HepG2 (cell line): Measurements from ENCODE around the gene FAM169A. TPM values are rescaled to one million over a fixed set of nuclear protein-coding genes. Genes with fewer than 3 reads are reported as not detected.
A peak's percentile ranks its signal among the peaks of the same experiment; 100 is the strongest.

ENCODE experiments used
- ATAC-seq: fragments of 200-7000 bp; cut with Tn5 transposase; 3 replicates; pipeline ENCODE4 v1.9.1; 2020; ENCODE audit warnings: mild to moderate bottlenecking, moderate library complexity
- BruUV-seq: library from RNA; stranded (reverse); fragments of 400-500 nt; replicated peaks from 2 replicates; lab custom pipeline; 2021; lab: Mats Ljungman, UMichigan
- CTCF ChIA-PET: fragments of 300-600 bp; formaldehyde crosslinking; extraction: SDS; loops from one replicate; lab custom pipeline; 2021; ENCODE audit warnings: low total read pairs, inconsistent platforms, low intra/inter-chr PET ratio; lab: Yijun Ruan, JAX
- POLR2A ChIA-PET: fragments of 350-600 bp; sonication (Branson Sonifier 250); formaldehyde crosslinking; loops from one replicate; lab custom pipeline; 2020; ENCODE audit warnings: antibody characterized with exemption, inconsistent platforms; lab: Yijun Ruan, JAX
- DNase-seq: peaks from one replicate; pipeline ENCODE4 v3.0.0-alpha.2; 2015; ENCODE audit warnings: low spot score
- FAIRE-seq: peaks from 3 replicates; lab custom pipeline; 2011; peaks lifted over from hg19 to GRCh38; lab: Jason Lieb, UNC
- H2AFZ ChIP-seq: one replicate; pipeline ENCODE4 v1.6.1; 2011; ENCODE audit warnings: low read length, inconsistent platforms
- H3K27ac ChIP-seq: fragments of 300-600 bp; 3 replicates; pipeline ENCODE4 v1.8.0; 2011; ENCODE audit warnings: mixed run types, mild to moderate bottlenecking, mixed read lengths, low read length, inconsistent platforms; ENCODE audit not compliant: insufficient read depth; ENCODE audit errors: extremely low read length
- H3K27me3 ChIP-seq, 2 experiments: fragments of 200-600 bp in 1 of 2; 2 replicates in 1 of 2; 3 replicates in 1 of 2; pipeline versions ENCODE4 v1.6.0 to v1.8.0; 2011; ENCODE audit warnings: low read length in 2 of 2, mild to moderate bottlenecking in 2 of 2, moderate library complexity in 2 of 2, inconsistent platforms in 1 of 2; ENCODE audit not compliant: insufficient read depth in 2 of 2, control insufficient read depth in 1 of 2
- H3K36me3 ChIP-seq, 2 experiments: fragments of 200-600 bp in 1 of 2; replicated peaks in 1 of 2; 2 replicates in 1 of 2; 3 replicates in 1 of 2; pipeline versions ENCODE4 v1.5.1 to v1.8.0; 2011; ENCODE audit warnings: low read length in 2 of 2, inconsistent platforms in 1 of 2; ENCODE audit not compliant: insufficient read depth in 2 of 2, control insufficient read depth in 1 of 2
- H3K4me1 ChIP-seq: 2 replicates; pipeline ENCODE4 v1.5.1; 2012; ENCODE audit warnings: low read length, inconsistent platforms; ENCODE audit not compliant: insufficient read depth
- H3K4me2 ChIP-seq: 2 replicates; pipeline ENCODE4 v1.6.0; 2011; ENCODE audit warnings: low read depth, low read length, inconsistent platforms
- H3K4me3 ChIP-seq, 3 experiments: fragments of 200-600 bp in 1 of 3; sonication (generic), shearing (Covaris generic) in 1 of 3; replicated peaks in 1 of 3; 2 replicates each; pipeline ENCODE4 v1.5.1; 2011 to 2016; ENCODE audit warnings: low read length in 3 of 3, inconsistent platforms in 2 of 3, low read depth in 2 of 3, mild to moderate bottlenecking in 2 of 3, control low read depth in 1 of 3, mixed read lengths in 1 of 3; ENCODE audit not compliant: insufficient read depth in 1 of 3
- H3K79me2 ChIP-seq: one replicate; pipeline ENCODE4 v1.6.1; 2011; ENCODE audit warnings: low read length, inconsistent platforms; ENCODE audit not compliant: insufficient read depth
- H3K9ac ChIP-seq: 2 replicates; pipeline ENCODE4 v1.6.0; 2011; ENCODE audit warnings: mild to moderate bottlenecking, low read depth, low read length, inconsistent platforms; ENCODE audit not compliant: insufficient read depth
- H3K9me3 ChIP-seq: 2 replicates; pipeline ENCODE4 v1.5.1; 2012; ENCODE audit warnings: mild to moderate bottlenecking, low read length
- H4K20me1 ChIP-seq: 2 replicates; pipeline ENCODE4 v1.6.0; 2011; ENCODE audit warnings: inconsistent platforms, mild to moderate bottlenecking, low read length, moderate library complexity; ENCODE audit not compliant: insufficient read depth
- ARNTL ChIP-seq: sonication (generic); formaldehyde crosslinking; IDR thresholded peaks from 2 replicates; pipeline ENCODE4 v1.4.0; 2020; ENCODE audit warnings: mild to moderate bottlenecking, missing genetic modification reagents
- ESRRA ChIP-seq: sonication (generic); formaldehyde crosslinking; IDR thresholded peaks from 2 replicates; pipeline ENCODE4 v1.5.1; 2020; ENCODE audit warnings: mild to moderate bottlenecking, low read depth, missing genetic modification reagents
- FOXA3 ChIP-seq: IDR thresholded peaks from 2 replicates; pipeline ENCODE4 v1.6.1; 2016; ENCODE audit warnings: missing genetic modification reagents, missing compliant biosample characterization
- MXI1 ChIP-seq: IDR thresholded peaks from 3 replicates; pipeline ENCODE4 v1.6.1; 2012; ENCODE audit warnings: low read depth, low read length, inconsistent platforms, borderline replicate concordance
- RCOR2 ChIP-seq: IDR thresholded peaks from 2 replicates; pipeline ENCODE4 v1.6.1; 2016; ENCODE audit warnings: missing biosample characterization, missing genetic modification reagents
- RFX5 ChIP-seq: IDR thresholded peaks from 2 replicates; pipeline ENCODE4 v1.6.1; 2011; ENCODE audit warnings: low read depth, low read length, improper control_type of control experiment
- SP4 ChIP-seq: sonication (generic); formaldehyde crosslinking; IDR thresholded peaks from 2 replicates; pipeline ENCODE4 v1.8.1; 2023; ENCODE audit warnings: mild to moderate bottlenecking, missing genetic modification reagents
- STAT5B ChIP-seq: sonication (generic); formaldehyde crosslinking; IDR thresholded peaks from 2 replicates; pipeline ENCODE4 v1.4.0; 2020; ENCODE audit warnings: missing genetic modification reagents
- TAF1 ChIP-seq: sonication (generic); formaldehyde crosslinking; IDR thresholded peaks from 2 replicates; pipeline ENCODE4 v1.4.0; 2020; ENCODE audit warnings: missing genetic modification reagents
- TARDBP ChIP-seq: sonication (generic); formaldehyde crosslinking; IDR thresholded peaks from 2 replicates; pipeline ENCODE4 v1.8.0; 2022; ENCODE audit warnings: mild to moderate bottlenecking, missing genetic modification reagents
- TBX3 ChIP-seq: fragments of 450-650 bp; IDR thresholded peaks from 2 replicates; pipeline ENCODE4 v1.6.1; 2017; ENCODE audit warnings: antibody characterized with exemption, mild to moderate bottlenecking, inconsistent platforms, borderline replicate concordance
- TCF12 ChIP-seq, 2 experiments: fragments of 450-650 bp in 1 of 2; sonication (generic) in 1 of 2; formaldehyde crosslinking in 1 of 2; IDR thresholded peaks; 2 replicates each; pipeline versions ENCODE4 v1.6.1 to v1.8.0; 2017 to 2022; ENCODE audit warnings: antibody characterized with exemption in 1 of 2, mild to moderate bottlenecking in 1 of 2, missing genetic modification reagents in 1 of 2, moderate library complexity in 1 of 2
- XRCC5 ChIP-seq: fragments of 200-400 bp; formaldehyde crosslinking; optimal IDR thresholded peaks from 2 replicates; pipeline ENCODE3; 2017; ENCODE audit warnings: mild to moderate bottlenecking, low read length
- ZBTB8A ChIP-seq: sonication (generic); formaldehyde crosslinking; IDR thresholded peaks from 2 replicates; pipeline ENCODE4 v1.4.0; 2020; ENCODE audit warnings: mild to moderate bottlenecking, low read depth, missing genetic modification reagents, borderline replicate concordance
- ZNF44 ChIP-seq: sonication (generic); formaldehyde crosslinking; IDR thresholded peaks from 2 replicates; pipeline ENCODE4 v1.5.1; 2020; ENCODE audit warnings: mild to moderate bottlenecking, missing genetic modification reagents
- ZNF616 ChIP-seq: sonication (generic); formaldehyde crosslinking; IDR thresholded peaks from 2 replicates; pipeline ENCODE4 v1.5.0; 2020; ENCODE audit warnings: low read depth, mild to moderate bottlenecking, missing genetic modification reagents
- WGBS: methylation state at CpG from one replicate; pipeline ENCODE4 v1.1.6; 2017; ENCODE audit warnings: low lambda C conversion rate; 5-methylcytosine and 5-hydroxymethylcytosine counted together
- in situ Hi-C: cut with HindIII; loops from 2 replicates; pipeline ENCODE4 v1.10.0; 2017; ENCODE audit warnings: low pct_unique_long_range_greater_than_20kb; ENCODE audit not compliant: extremely low pct_ligation_motif_present
- intact Hi-C: fragments of 100-400 bp; cut with micrococcal nuclease; formaldehyde crosslinking; loops from one replicate; pipeline ENCODE4 v1.10.0; 2022; ENCODE audit not compliant: unreplicated experiment
- polyA plus RNA-seq, 8 experiments: library from polyadenylated mRNA; depleted of rRNA in 3 of 8; stranded (reverse) in 7 of 8; unstranded in 1 of 8; fragments of >200 nt; fragmentation: Illumina TruSeq in 4 of 8; extraction: Trizol in 4 of 8; gene quantifications; 2 replicates each; pipeline versions ENCODE4 v1.2.1 to v1.2.3, GENCODE V29; 2011 to 2016; ENCODE audit warnings: low read depth in 4 of 8, missing spikeins in 1 of 8, mixed read lengths in 1 of 8; ENCODE audit not compliant: insufficient read depth in 1 of 8
- total RNA-seq, 5 experiments: library from RNA; depleted of rRNA; stranded (reverse); fragments of >200 nt; fragmentation: Illumina TruSeq; extraction: Trizol; gene quantifications; 2 replicates each; pipeline ENCODE4 v1.2.3, GENCODE V29; 2016; ENCODE audit warnings: low read depth in 1 of 5
- TF ChIP-seq, protein P1 (sequence below): sonication (generic); formaldehyde crosslinking; IDR thresholded peaks from 2 replicates; pipeline ENCODE4 v1.4.0; 2020; ENCODE audit warnings: missing genetic modification reagents
- TF ChIP-seq, protein P2 (sequence below): sonication (generic); formaldehyde crosslinking; IDR thresholded peaks from 2 replicates; pipeline ENCODE4 v1.4.0; 2020; ENCODE audit warnings: low read depth, missing genetic modification reagents

FAM169A gene
- total and polyA plus RNA-seq, 2 of the 13 experiments (the other 11 are each of a cell fraction or from before 2014, with no cell fraction given), result 21.1 to 110 TPM

DNA sequence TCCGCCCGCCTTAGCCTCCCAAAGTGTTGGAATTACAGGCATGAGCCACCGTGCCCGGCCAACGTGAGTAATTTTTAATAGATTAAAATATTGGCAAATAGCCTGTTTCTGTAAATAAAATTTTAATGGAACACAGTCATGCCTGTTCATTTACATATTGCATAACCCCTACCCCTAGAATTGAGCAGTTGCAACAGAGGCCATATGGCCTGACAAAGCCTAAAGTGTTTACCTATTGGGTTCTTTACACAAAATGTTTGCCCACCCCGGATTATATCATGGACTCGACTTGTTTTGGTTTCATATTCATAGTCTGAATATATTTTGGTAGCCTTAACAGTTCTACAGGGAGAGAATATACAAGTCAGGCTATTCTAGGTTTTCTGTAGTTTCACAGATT, 93.8 kb downstream of the FAM169A start:
- peak overlapping the region; percentile 16 for H3K27ac ChIP-seq
- H2AFZ ChIP-seq, result no peak overlapping the region
- FAIRE-seq (no peak), DNase-seq (peak; percentile 62), ATAC-seq (peak; percentile 57)
- in situ Hi-C loops, result no loop called here
- no peaks in the 10 kb centered on the region for H4K20me1 ChIP-seq
- no peak overlapping the region for H3K9ac ChIP-seq
- H3K36me3 ChIP-seq, result peaks cover 4 to 44% of the 10 kb centered on the region in 2 experiments
- no peak overlapping the region for H3K4me2 ChIP-seq
- H3K4me1 ChIP-seq, result peaks cover 16% of the 10 kb centered on the region
- H3K27me3 ChIP-seq, result no peaks in the 10 kb centered on the region; a peak in 1 of 5 replicates
- WGBS, result 71% methylated on average over 7 of the region's 7 CpGs
- ChIA-PET CTCF (no interaction called here), POLR2A (no interaction called here)
- no peak overlapping the region for H3K4me3 ChIP-seq
- H3K79me2 ChIP-seq, result peaks cover 18% of the 10 kb centered on the region
- no TSS peak for BruUV-seq
- H3K9me3 ChIP-seq, result no peaks in the 10 kb centered on the region
- intact Hi-C loops, result no loop called here
- TF ChIP-seq ZNF44 (no peak), TAF1 (no peak), ESRRA (CRISPR knock-in tag) (no peak), ZNF616 (CRISPR knock-in tag) (no peak), RCOR2 (CRISPR knock-in tag) (no peak), RFX5 (no peak), ZBTB8A (no peak), TCF12 (IDR thresholded peaks at IDR 0.05) (no peak), TCF12 (CRISPR knock-in tag; IDR thresholded peaks at IDR 0.05) (no peak), TBX3 (no peak), FOXA3 (CRISPR knock-in tag) (0 out of 2 replicates have a peak, but pooled peaks have one; percentile 13), TARDBP (CRISPR knock-in tag) (no peak), STAT5B (CRISPR knock-in tag) (no peak), SP4 (CRISPR knock-in tag) (no peak), ARNTL (CRISPR knock-in tag) (no peak), MXI1 (no peak), XRCC5 (no peak)
- TF ChIP-seq, protein P1, sequence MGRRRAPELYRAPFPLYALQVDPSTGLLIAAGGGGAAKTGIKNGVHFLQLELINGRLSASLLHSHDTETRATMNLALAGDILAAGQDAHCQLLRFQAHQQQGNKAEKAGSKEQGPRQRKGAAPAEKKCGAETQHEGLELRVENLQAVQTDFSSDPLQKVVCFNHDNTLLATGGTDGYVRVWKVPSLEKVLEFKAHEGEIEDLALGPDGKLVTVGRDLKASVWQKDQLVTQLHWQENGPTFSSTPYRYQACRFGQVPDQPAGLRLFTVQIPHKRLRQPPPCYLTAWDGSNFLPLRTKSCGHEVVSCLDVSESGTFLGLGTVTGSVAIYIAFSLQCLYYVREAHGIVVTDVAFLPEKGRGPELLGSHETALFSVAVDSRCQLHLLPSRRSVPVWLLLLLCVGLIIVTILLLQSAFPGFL (CRISPR knock-in tag), result no peak
- TF ChIP-seq, protein P2, sequence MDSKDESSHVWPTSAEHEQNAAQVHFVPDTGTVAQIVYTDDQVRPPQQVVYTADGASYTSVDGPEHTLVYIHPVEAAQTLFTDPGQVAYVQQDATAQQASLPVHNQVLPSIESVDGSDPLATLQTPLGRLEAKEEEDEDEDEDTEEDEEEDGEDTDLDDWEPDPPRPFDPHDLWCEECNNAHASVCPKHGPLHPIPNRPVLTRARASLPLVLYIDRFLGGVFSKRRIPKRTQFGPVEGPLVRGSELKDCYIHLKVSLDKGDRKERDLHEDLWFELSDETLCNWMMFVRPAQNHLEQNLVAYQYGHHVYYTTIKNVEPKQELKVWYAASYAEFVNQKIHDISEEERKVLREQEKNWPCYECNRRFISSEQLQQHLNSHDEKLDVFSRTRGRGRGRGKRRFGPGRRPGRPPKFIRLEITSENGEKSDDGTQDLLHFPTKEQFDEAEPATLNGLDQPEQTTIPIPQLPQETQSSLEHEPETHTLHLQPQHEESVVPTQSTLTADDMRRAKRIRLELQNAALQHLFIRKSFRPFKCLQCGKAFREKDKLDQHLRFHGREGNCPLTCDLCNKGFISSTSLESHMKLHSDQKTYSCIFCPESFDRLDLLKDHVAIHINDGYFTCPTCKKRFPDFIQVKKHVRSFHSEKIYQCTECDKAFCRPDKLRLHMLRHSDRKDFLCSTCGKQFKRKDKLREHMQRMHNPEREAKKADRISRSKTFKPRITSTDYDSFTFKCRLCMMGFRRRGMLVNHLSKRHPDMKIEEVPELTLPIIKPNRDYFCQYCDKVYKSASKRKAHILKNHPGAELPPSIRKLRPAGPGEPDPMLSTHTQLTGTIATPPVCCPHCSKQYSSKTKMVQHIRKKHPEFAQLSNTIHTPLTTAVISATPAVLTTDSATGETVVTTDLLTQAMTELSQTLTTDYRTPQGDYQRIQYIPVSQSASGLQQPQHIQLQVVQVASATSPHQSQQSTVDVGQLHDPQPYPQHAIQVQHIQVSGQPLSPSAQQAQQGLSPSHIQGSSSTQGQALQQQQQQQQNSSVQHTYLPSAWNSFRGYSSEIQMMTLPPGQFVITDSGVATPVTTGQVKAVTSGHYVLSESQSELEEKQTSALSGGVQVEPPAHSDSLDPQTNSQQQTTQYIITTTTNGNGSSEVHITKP, result no peak
